Neural crest cell (in vitro differentiated cells): ENCODE measurements around the gene IQCN. TPM values are rescaled to one million over a fixed set of nuclear protein-coding genes. Genes with fewer than 3 reads are reported as not detected.

ENCODE experiments used
- DNase-seq: peaks from one replicate; pipeline ENCODE4 v3.0.0; 2021; ENCODE audit warnings: low read depth, mixed read lengths, low spot score
- H3K27ac Mint-ChIP-seq: one replicate; pipeline ENCODE4 v1.8.0; 2021; ENCODE audit warnings: mild to moderate bottlenecking, mixed read lengths; ENCODE audit not compliant: unreplicated experiment
- H3K27me3 Mint-ChIP-seq: 2 replicates; pipeline ENCODE4 v1.8.0; 2021; ENCODE audit warnings: low read depth, mild to moderate bottlenecking, mixed read lengths
- H3K36me3 Mint-ChIP-seq: 2 replicates; pipeline ENCODE4 v1.8.0; 2021; ENCODE audit warnings: low read depth, mild to moderate bottlenecking, mixed read lengths
- H3K4me1 Mint-ChIP-seq: 2 replicates; pipeline ENCODE4 v1.8.0; 2021; ENCODE audit warnings: mixed read lengths
- H3K4me3 Mint-ChIP-seq: one replicate; pipeline ENCODE4 v1.8.0; 2021; ENCODE audit warnings: mild to moderate bottlenecking, mixed read lengths
- H3K9me3 Mint-ChIP-seq: 2 replicates; pipeline ENCODE4 v1.8.0; 2021; ENCODE audit warnings: mixed read lengths
- CTCF ChIP-seq: fragments of 200-600 bp; sonication (generic); conservative IDR thresholded peaks from 2 replicates; pipeline ENCODE4 v1.5.0; 2021; ENCODE audit warnings: antibody characterized with exemption, mild to moderate bottlenecking
- total RNA-seq: library from RNA; stranded (reverse); gene quantifications from 2 replicates; pipeline ENCODE4 v1.2.1, GENCODE V29; 2021

IQCN gene
- total RNA-seq, 1 donor from 2014 or later, result 2.2 TPM

- no peak for TF ChIP-seq CTCF
- Mint-ChIP-seq H3K36me3 (peaks cover 8% of the 10 kb centered on the region), H3K4me3 (peak overlapping the region; percentile 90), H3K9me3 (no peaks in the 10 kb centered on the region), H3K4me1 (peaks cover 40% of the 10 kb centered on the region), H3K27ac (peak overlapping the region; percentile 99), H3K27me3 (peaks cover 7% of the 10 kb centered on the region)
- no peak for DNase-seq
These were observed 8.5 kb upstream of the IQCN start for GRCh38 chr19:18282788-18283141.

GRCh38 chr19:18282021-18282787 lies 8.0 kb upstream of the IQCN start:
- Mint-ChIP-seq H3K27ac (peak overlapping the region; percentile 99), H3K4me3 (peak overlapping the region; percentile 90), H3K27me3 (peaks cover 7% of the 10 kb centered on the region), H3K4me1 (peaks cover 40% of the 10 kb centered on the region), H3K9me3 (no peaks in the 10 kb centered on the region), H3K36me3 (peaks cover 8% of the 10 kb centered on the region)
- no peak for DNase-seq
- peak; percentile 24 for TF ChIP-seq CTCF

- DNase-seq, result peak; percentile 91
- peaks cover 33% of the 10 kb centered on the region for H3K4me1 Mint-ChIP-seq
- H3K9me3 Mint-ChIP-seq, result no peaks in the 10 kb centered on the region
- H3K27ac Mint-ChIP-seq, result peak within 1 kb of the TSS; percentile 99
- no peak for TF ChIP-seq CTCF
- H3K36me3 Mint-ChIP-seq, result peaks cover 8% of the 10 kb centered on the region
- H3K4me3 Mint-ChIP-seq, result peak within 1 kb of the TSS; percentile 94
- H3K27me3 Mint-ChIP-seq, result peaks cover 7% of the 10 kb centered on the region
These were observed 7.1 kb upstream of the IQCN start, which contains the start of gene JUND for GRCh38 chr19:18281082-18282020. Gene JUND, minus strand, starts transcription at chr19:18281622. Its CDS starts 138 bp downstream, at chr19:18281484.

GRCh38 chr19:18280247-18281081 lies 6.2 kb upstream of the IQCN start:
- H3K9me3 Mint-ChIP-seq, result no peaks in the 10 kb centered on the region
- peak overlapping the region; percentile 99 for H3K27ac Mint-ChIP-seq
- H3K27me3 Mint-ChIP-seq, result peaks cover 7% of the 10 kb centered on the region
- H3K36me3 Mint-ChIP-seq, result peaks cover 8% of the 10 kb centered on the region
- peak overlapping the region; percentile 94 for H3K4me3 Mint-ChIP-seq
- DNase-seq, result peak; percentile 47
- H3K4me1 Mint-ChIP-seq, result peaks cover 32% of the 10 kb centered on the region
- TF ChIP-seq CTCF, result no peak
